HPDE6-E6E7 (cell line): ENCODE results near the gene RNF135.
"Not testable (repeated sequence)": the region's sequence is repeated elsewhere in the genome, so short reads cannot be mapped to it uniquely, and the experiment has no call there.

Source experiments
- DNase-seq: peaks from one replicate; pipeline ENCODE4 v3.0.0; 2011; ENCODE audit warnings: missing footprints; ENCODE audit errors: extremely low spot score

The RNF135 gene

GRCh38 chr17:30954046-30954830 lies 16.6 kb upstream of the RNF135 start:
- no peak for DNase-seq

GRCh38 chr17:30956764-30957374 lies 14.0 kb upstream of the RNF135 start:
- no peak for DNase-seq

GRCh38 chr17:30957741-30958140 lies 13.1 kb upstream of the RNF135 start:
- DNase-seq, result no peak

- no peak for DNase-seq
These were observed 12.7 kb upstream of the RNF135 start for GRCh38 chr17:30958187-30958586.

- DNase-seq, result no peak
These were observed 9.3 kb upstream of the RNF135 start for GRCh38 chr17:30961209-30962188.

GRCh38 chr17:30964312-30964711 lies 6.5 kb upstream of the RNF135 start:
- not testable (repeated sequence) for DNase-seq

GRCh38 chr17:30964876-30965275 lies 6.0 kb upstream of the RNF135 start:
- no peak for DNase-seq

GRCh38 chr17:30965686-30966085 lies 5.2 kb upstream of the RNF135 start:
- no peak for DNase-seq

- not testable (repeated sequence) for DNase-seq
These were observed 2.9 kb upstream of the RNF135 start for GRCh38 chr17:30967911-30968310.

GRCh38 chr17:30969989-30970830 lies 629 bp upstream of the RNF135 start:
- DNase-seq, result no peak

GRCh38 chr17:30975042-30975820 lies 4.4 kb downstream of the RNF135 start:
- no peak for DNase-seq

- DNase-seq, result not testable (repeated sequence)
These were observed 9.1 kb downstream of the RNF135 start for GRCh38 chr17:30979919-30980318.

GRCh38 chr17:30981531-30982519 lies 11.0 kb downstream of the RNF135 start:
- DNase-seq, result no peak

GRCh38 chr17:30982855-30983254 lies 12.0 kb downstream of the RNF135 start:
- DNase-seq, result no peak

- DNase-seq, result no peak
These were observed 19.6 kb downstream of the RNF135 start for GRCh38 chr17:30990458-30990857.

- no peak for DNase-seq
These were observed 21.7 kb downstream of the RNF135 start for GRCh38 chr17:30992551-30992950.

- DNase-seq, result no peak
These were observed 24.5 kb downstream of the RNF135 start for GRCh38 chr17:30995347-30995746.

- DNase-seq, result no peak
These were observed 25.6 kb downstream of the RNF135 start for GRCh38 chr17:30996486-30996885.

- DNase-seq, result no peak
These were observed 26.4 kb downstream of the RNF135 start for GRCh38 chr17:30997270-30997669.
